Fibroblast of lung (primary cell): Measurements from ENCODE around the gene GCKR.

Experiments
- CTCF ChIP-seq, 2 donors: IDR thresholded peaks in 1 of 2; conservative IDR thresholded peaks in 1 of 2; 1 replicate in 1 of 2; 2 replicates in 1 of 2; pipeline ENCODE4 v1.5.1; 2011 to 2012; ENCODE audit warnings: low read length in 2 of 2, control low read depth in 1 of 2, inconsistent platforms in 1 of 2, low read depth in 1 of 2, mild to moderate bottlenecking in 1 of 2
- EZH2 ChIP-seq: IDR thresholded peaks from 2 replicates; pipeline ENCODE4 v1.5.1; 2012; ENCODE audit warnings: low read length, control low read depth, mild to moderate bottlenecking; ENCODE audit errors: missing control alignments

- TF ChIP-seq CTCF (conservative IDR thresholded peaks at IDR 0.05 in 1 of 2, IDR thresholded peaks at IDR 0.05 in 1 of 2; ENCODE audit: low read depth in 1 of 2, low read length in 2 of 2): no peak
- no peak for TF ChIP-seq EZH2
These were observed 21.6 kb downstream of the GCKR start for GRCh38 chr2:27518113-27518781.
